B cell (primary cell): Measurements from ENCODE around the gene ECE1. TPM values are rescaled to one million over a fixed set of nuclear protein-coding genes. Genes with fewer than 3 reads are reported as not detected.

Source experiments
- ATAC-seq: fragments of 200-7000 bp; cut with Tn5 transposase; one replicate; pipeline ENCODE4 v1.10.0; 2021; ENCODE audit warnings: low read depth, mild to moderate bottlenecking, moderate number of reproducible peaks, moderate library complexity
- CTCF ChIA-PET: fragments of 350-600 bp; sonication (Branson Sonifier 250); formaldehyde crosslinking; loops from one replicate; lab custom pipeline; 2021; ENCODE audit warnings: antibody characterized with exemption, inconsistent platforms; lab: Charles Lee
- POLR2A ChIA-PET: fragments of 350-600 bp; sonication (Branson Sonifier 250); formaldehyde crosslinking; loops from one replicate; lab custom pipeline; 2021; ENCODE audit warnings: antibody characterized with exemption; lab: Charles Lee
- DNase-seq: peaks from one replicate; pipeline ENCODE4 v3.0.0; 2013
- H2AFZ ChIP-seq: 2 replicates; pipeline ENCODE4 v1.6.1; 2012; ENCODE audit warnings: mild to moderate bottlenecking, low read depth, low read length; ENCODE audit not compliant: insufficient read depth, poor library complexity, severe bottlenecking
- H3K27ac ChIP-seq, 2 donors: 1 replicate in 1 of 2; 2 replicates in 1 of 2; pipeline ENCODE4 v1.5.1; 2012 to 2013; ENCODE audit warnings: low read length in 2 of 2, mild to moderate bottlenecking in 2 of 2, moderate library complexity in 1 of 2
- H3K27me3 ChIP-seq, 4 experiments: fragments of 200-600 bp in 1 of 4; sonication (generic) in 1 of 4; replicated peaks in 1 of 4; 1 replicate in 2 of 4; 2 replicates in 2 of 4; pipeline versions ENCODE4 v1.6.1 to v1.7.0; 2013 to 2016; ENCODE audit warnings: low read length in 3 of 4, mild to moderate bottlenecking in 2 of 4, mixed read lengths in 1 of 4, moderate library complexity in 1 of 4; ENCODE audit not compliant: insufficient read depth in 4 of 4, control insufficient read depth in 3 of 4; ENCODE audit errors: control extremely low read depth in 1 of 4
- H3K36me3 ChIP-seq, 2 experiments: replicated peaks in 1 of 2; 1 replicate in 1 of 2; 2 replicates in 1 of 2; pipeline versions ENCODE4 v1.6.1 to v1.7.1; 2013; ENCODE audit warnings: low read length in 1 of 2; ENCODE audit not compliant: insufficient read depth in 2 of 2, control insufficient read depth in 1 of 2; ENCODE audit errors: control extremely low read depth in 1 of 2, extremely low read depth in 1 of 2
- H3K4me1 ChIP-seq, 2 donors: fragments of 200-600 bp in 1 of 2; sonication (generic) in 1 of 2; 1 replicate in 1 of 2; 2 replicates in 1 of 2; pipeline versions ENCODE4 v1.5.1 to v1.6.1; 2013 to 2017; ENCODE audit warnings: low read length in 2 of 2; ENCODE audit not compliant: control insufficient read depth in 2 of 2, insufficient read depth in 2 of 2
- H3K4me2 ChIP-seq: replicated peaks from 2 replicates; pipeline ENCODE3; 2012; ENCODE audit warnings: mild to moderate bottlenecking, low read depth, low read length; ENCODE audit not compliant: poor library complexity, severe bottlenecking
- H3K4me3 ChIP-seq, 5 experiments: fragments of 200-600 bp in 1 of 5; sonication (generic) in 1 of 5; 1 replicate in 3 of 5; 2 replicates in 2 of 5; pipeline versions ENCODE4 v1.5.1 to v1.7.0; 2011 to 2016; ENCODE audit warnings: low read length in 4 of 5, mild to moderate bottlenecking in 4 of 5, low read depth in 2 of 5, control low read depth in 1 of 5, moderate library complexity in 1 of 5; ENCODE audit not compliant: insufficient read depth in 1 of 5; ENCODE audit errors: control extremely low read depth in 1 of 5, extremely low read depth in 1 of 5
- H3K79me2 ChIP-seq: fragments of 200-600 bp; sonication (generic); one replicate; pipeline ENCODE4 v1.6.0; 2016; ENCODE audit warnings: low read length; ENCODE audit not compliant: control insufficient read depth, insufficient read depth
- H3K9ac ChIP-seq: fragments of 200-600 bp; sonication (generic); 2 replicates; pipeline ENCODE4 v1.6.1; 2017; ENCODE audit warnings: mild to moderate bottlenecking, low read length, moderate library complexity
- H3K9me3 ChIP-seq, 3 donors: one replicate each; pipeline versions ENCODE4 v1.6.1 to v1.7.1; 2013; ENCODE audit warnings: low read length in 2 of 3; ENCODE audit not compliant: control insufficient read depth in 2 of 3, insufficient read depth in 1 of 3; ENCODE audit errors: control extremely low read depth in 1 of 3
- H4K20me1 ChIP-seq: 2 replicates; pipeline ENCODE4 v1.6.0; 2012; ENCODE audit warnings: mild to moderate bottlenecking, low read length; ENCODE audit not compliant: insufficient read depth, control insufficient read depth, poor library complexity, severe bottlenecking
- H3K27ac Mint-ChIP-seq: one replicate; pipeline ENCODE4 v1.8.0; 2021; ENCODE audit warnings: mixed read lengths
- H3K27me3 Mint-ChIP-seq: one replicate; pipeline ENCODE4 v1.8.0; 2021; ENCODE audit warnings: mixed read lengths
- H3K4me1 Mint-ChIP-seq: one replicate; pipeline ENCODE4 v1.8.0; 2021; ENCODE audit warnings: mixed read lengths
- H3K4me3 Mint-ChIP-seq: one replicate; pipeline ENCODE4 v1.8.0; 2021; ENCODE audit warnings: mixed read lengths
- H3K9me3 Mint-ChIP-seq: one replicate; pipeline ENCODE4 v1.8.0; 2022; ENCODE audit warnings: mixed read lengths; ENCODE audit not compliant: insufficient read depth
- EZH2 ChIP-seq: IDR thresholded peaks from 2 replicates; pipeline ENCODE4 v1.6.1; 2012; ENCODE audit warnings: borderline replicate concordance, low read depth, mild to moderate bottlenecking, moderate library complexity, low read length; ENCODE audit not compliant: insufficient read depth, poor library complexity, severe bottlenecking
- WGBS: methylation state at CpG from one replicate; pipeline ENCODE4 v1.1.5; 2013; ENCODE audit warnings: missing lambda C conversion rate; ENCODE audit not compliant: insufficient coverage; 5-methylcytosine and 5-hydroxymethylcytosine counted together
- intact Hi-C: fragments of 100-400 bp; cut with micrococcal nuclease; formaldehyde crosslinking; loops from one replicate; pipeline ENCODE4 v1.10.0; 2022
- polyA plus RNA-seq: library from polyadenylated mRNA; depleted of rRNA; stranded (reverse); fragments of >200 nt; gene quantifications from 2 replicates; pipeline ENCODE4 v1.2.3, GENCODE V29; 2012
- total RNA-seq, 2 donors: library from RNA; stranded (reverse); fragments of 120-200 nt in 1 of 2; gene quantifications; 1 replicate in 1 of 2; 2 replicates in 1 of 2; pipeline versions ENCODE4 v1.2.3 to v1.2.4, GENCODE V29; 2013 to 2022
- TF ChIP-seq, protein P1 (sequence below): fragments of 200-600 bp; IDR thresholded peaks from one replicate; pipeline ENCODE4 v1.8.0; 2022; ENCODE audit warnings: antibody characterized with exemption, mild to moderate bottlenecking

The ECE1 gene
- total and polyA plus RNA-seq, 2 donors (not counting 1 experiment from before 2014, with no cell fraction given) = 46.7 to 133 TPM

GRCh38 chr1:21334214-21335087 is 44.2 kb upstream of the ECE1 start:
- POLR2A ChIA-PET = interaction anchor here (0.7 to 2.3 kb wide), 9 partner anchors 9 to 149 kb away, joined by 3 to 19 read pairs (median 7); partner anchors contain the start of gene ECE1
- H3K4me3 ChIP-seq = peak overlapping the region in 4 of 5 experiments; percentile 49 to 69 (median 56)
- H3K79me2 ChIP-seq = peaks cover 49% of the 10 kb centered on the region
- H3K4me3 Mint-ChIP-seq = peak overlapping the region; percentile 87
- H3K4me2 ChIP-seq = peak overlapping the region; percentile 90
- peak overlapping the region; percentile 65 for H2AFZ ChIP-seq
- peak overlapping the region; percentile 98 for H3K27ac Mint-ChIP-seq
- no peaks in the 10 kb centered on the region for H3K27me3 ChIP-seq
- peak; percentile 93 for DNase-seq
- ATAC-seq = peak; percentile 86
- no peaks in the 10 kb centered on the region for H3K36me3 ChIP-seq
- H3K4me1 Mint-ChIP-seq = peaks cover 83% of the 10 kb centered on the region
- H3K27me3 Mint-ChIP-seq = no peaks in the 10 kb centered on the region
- CTCF ChIA-PET = interaction anchor here (0.5 to 10.3 kb wide), 17 partner anchors 8 to 161 kb away, joined by 3 to 90 read pairs (median 4); partner anchors contain the start of gene ECE1
- H3K9ac ChIP-seq = peak overlapping the region; percentile 65
- intact Hi-C loops = loop anchor here (1.0 to 5.0 kb wide), 7 partner anchors 9 to 79 kb away; partner anchors contain the start of gene ECE1
- H3K9me3 ChIP-seq = no peaks in the 10 kb centered on the region
- 2% methylated on average over 20 of the region's 20 CpGs for WGBS
- peak overlapping the region; percentile 90 to 95 for H3K27ac ChIP-seq
- no peaks in the 10 kb centered on the region for H3K9me3 Mint-ChIP-seq
- no peak for TF ChIP-seq EZH2
- TF ChIP-seq, protein P1, sequence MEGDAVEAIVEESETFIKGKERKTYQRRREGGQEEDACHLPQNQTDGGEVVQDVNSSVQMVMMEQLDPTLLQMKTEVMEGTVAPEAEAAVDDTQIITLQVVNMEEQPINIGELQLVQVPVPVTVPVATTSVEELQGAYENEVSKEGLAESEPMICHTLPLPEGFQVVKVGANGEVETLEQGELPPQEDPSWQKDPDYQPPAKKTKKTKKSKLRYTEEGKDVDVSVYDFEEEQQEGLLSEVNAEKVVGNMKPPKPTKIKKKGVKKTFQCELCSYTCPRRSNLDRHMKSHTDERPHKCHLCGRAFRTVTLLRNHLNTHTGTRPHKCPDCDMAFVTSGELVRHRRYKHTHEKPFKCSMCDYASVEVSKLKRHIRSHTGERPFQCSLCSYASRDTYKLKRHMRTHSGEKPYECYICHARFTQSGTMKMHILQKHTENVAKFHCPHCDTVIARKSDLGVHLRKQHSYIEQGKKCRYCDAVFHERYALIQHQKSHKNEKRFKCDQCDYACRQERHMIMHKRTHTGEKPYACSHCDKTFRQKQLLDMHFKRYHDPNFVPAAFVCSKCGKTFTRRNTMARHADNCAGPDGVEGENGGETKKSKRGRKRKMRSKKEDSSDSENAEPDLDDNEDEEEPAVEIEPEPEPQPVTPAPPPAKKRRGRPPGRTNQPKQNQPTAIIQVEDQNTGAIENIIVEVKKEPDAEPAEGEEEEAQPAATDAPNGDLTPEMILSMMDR = peak; percentile 72
- peaks cover 54 to 73% of the 10 kb centered on the region in 2 donors for H3K4me1 ChIP-seq
- no peaks in the 10 kb centered on the region for H4K20me1 ChIP-seq
